Measurements from ENCODE around the gene BRD7. TPM values are rescaled to one million over a fixed set of nuclear protein-coding genes. Genes with fewer than 3 reads are reported as not detected.

Gene BRD7
- total RNA-seq, 1 donor from 2014 or later, result 33.2 TPM

- no peak for TF ChIP-seq CTCF (IDR thresholded peaks at IDR 0.05; ENCODE audit: insufficient read depth, low read length, severe bottlenecking)
- Histone ChIP-seq H3K4me3 (ENCODE audit: low read depth, low read length) (no peak overlapping the region), H3K27me3 (ENCODE audit: control insufficient read depth, insufficient read depth, low read length) (no peaks in the 10 kb centered on the region), H3K36me3 (ENCODE audit: control insufficient read depth, insufficient read depth, low read length) (peaks cover 15% of the 10 kb centered on the region)
- DNase-seq (ENCODE audit: low read depth), result no peak
- no peak for FAIRE-seq
Measured at GRCh38 chr16:50296807-50297206, 72.0 kb downstream of the BRD7 start.

- DNase-seq (ENCODE audit: low read depth) (no peak), FAIRE-seq (no peak)
- Histone ChIP-seq H3K36me3 (ENCODE audit: control insufficient read depth, insufficient read depth, low read length) (peaks cover 15% of the 10 kb centered on the region), H3K27me3 (ENCODE audit: control insufficient read depth, insufficient read depth, low read length) (no peaks in the 10 kb centered on the region), H3K4me3 (ENCODE audit: low read depth, low read length) (no peak overlapping the region)
- TF ChIP-seq CTCF (IDR thresholded peaks at IDR 0.05; ENCODE audit: insufficient read depth, low read length, severe bottlenecking), result no peak
Measured at GRCh38 chr16:50295541-50296132, 73.2 kb downstream of the BRD7 start.

GRCh38 chr16:50294955-50295354 is 73.8 kb downstream of the BRD7 start:
- Histone ChIP-seq H3K27me3 (ENCODE audit: control insufficient read depth, insufficient read depth, low read length) (no peaks in the 10 kb centered on the region), H3K4me3 (ENCODE audit: low read depth, low read length) (no peak overlapping the region), H3K36me3 (ENCODE audit: control insufficient read depth, insufficient read depth, low read length) (peaks cover 15% of the 10 kb centered on the region)
- FAIRE-seq (no peak), DNase-seq (ENCODE audit: low read depth) (no peak)
- no peak for TF ChIP-seq CTCF (IDR thresholded peaks at IDR 0.05; ENCODE audit: insufficient read depth, low read length, severe bottlenecking)

GRCh38 chr16:50293994-50294855 is 74.6 kb downstream of the BRD7 start:
- Histone ChIP-seq H3K36me3 (ENCODE audit: control insufficient read depth, insufficient read depth, low read length) (peaks cover 15% of the 10 kb centered on the region), H3K4me3 (ENCODE audit: low read depth, low read length) (no peak overlapping the region), H3K27me3 (ENCODE audit: control insufficient read depth, insufficient read depth, low read length) (no peaks in the 10 kb centered on the region)
- DNase-seq (ENCODE audit: low read depth) (no peak), FAIRE-seq (no peak)
- no peak for TF ChIP-seq CTCF (IDR thresholded peaks at IDR 0.05; ENCODE audit: insufficient read depth, low read length, severe bottlenecking)

GRCh38 chr16:50293041-50293783 is 75.6 kb downstream of the BRD7 start:
- no peak for FAIRE-seq
- no peak overlapping the region for H3K4me3 ChIP-seq (ENCODE audit: low read depth, low read length)
- H3K27me3 ChIP-seq (ENCODE audit: control insufficient read depth, insufficient read depth, low read length), result no peaks in the 10 kb centered on the region
- no peak for DNase-seq (ENCODE audit: low read depth)
- TF ChIP-seq CTCF (IDR thresholded peaks at IDR 0.05; ENCODE audit: insufficient read depth, low read length, severe bottlenecking), result no peak
- peaks cover 13% of the 10 kb centered on the region for H3K36me3 ChIP-seq (ENCODE audit: control insufficient read depth, insufficient read depth, low read length)
